ENCODE results near the gene BMF.
"Not testable (repeated sequence)": the region's sequence is repeated elsewhere in the genome, so short reads cannot be mapped to it uniquely, and the experiment has no call there.

BMF gene

GRCh38 chr15:40087068-40087810 lies 21.4 kb downstream of the BMF start:
- no peak for DNase-seq
- Histone ChIP-seq H3K4me1 (ENCODE audit: control insufficient read depth, insufficient read depth, low read length, poor library complexity, severe bottlenecking) (no peaks in the 10 kb centered on the region), H3K27me3 (replicated peaks; ENCODE audit: control insufficient read depth, insufficient read depth, low read length, poor library complexity, severe bottlenecking) (peaks cover 6% of the 10 kb centered on the region), H3K9me3 (ENCODE audit: control insufficient read depth, low read length) (no peaks in the 10 kb centered on the region), H3K36me3 (ENCODE audit: control insufficient read depth, insufficient read depth, low read length) (no peaks in the 10 kb centered on the region), H3K27ac (ENCODE audit: insufficient read depth, low read length, poor library complexity, severe bottlenecking) (no peak overlapping the region), H3K4me3 (ENCODE audit: insufficient read depth, low read depth, low read length, poor library complexity, severe bottlenecking) (no peak overlapping the region)

GRCh38 chr15:40085266-40085665 lies 23.4 kb downstream of the BMF start:
- DNase-seq, result no peak
- Histone ChIP-seq H3K4me1 (ENCODE audit: control insufficient read depth, insufficient read depth, low read length, poor library complexity, severe bottlenecking) (no peaks in the 10 kb centered on the region), H3K9me3 (ENCODE audit: control insufficient read depth, low read length) (no peaks in the 10 kb centered on the region), H3K27me3 (replicated peaks; ENCODE audit: control insufficient read depth, insufficient read depth, low read length, poor library complexity, severe bottlenecking) (peaks cover 6% of the 10 kb centered on the region), H3K4me3 (ENCODE audit: insufficient read depth, low read depth, low read length, poor library complexity, severe bottlenecking) (no peak overlapping the region), H3K36me3 (ENCODE audit: control insufficient read depth, insufficient read depth, low read length) (no peaks in the 10 kb centered on the region), H3K27ac (ENCODE audit: insufficient read depth, low read length, poor library complexity, severe bottlenecking) (no peak overlapping the region)

- no peaks in the 10 kb centered on the region for H3K9me3 ChIP-seq (ENCODE audit: control insufficient read depth, low read length)
- no peak overlapping the region for H3K27ac ChIP-seq (ENCODE audit: insufficient read depth, low read length, poor library complexity, severe bottlenecking)
- no peaks in the 10 kb centered on the region for H3K4me1 ChIP-seq (ENCODE audit: control insufficient read depth, insufficient read depth, low read length, poor library complexity, severe bottlenecking)
- H3K4me3 ChIP-seq (ENCODE audit: insufficient read depth, low read depth, low read length, poor library complexity, severe bottlenecking), result no peak overlapping the region
- H3K27me3 ChIP-seq (replicated peaks; ENCODE audit: control insufficient read depth, insufficient read depth, low read length, poor library complexity, severe bottlenecking), result peaks cover 6% of the 10 kb centered on the region
- H3K36me3 ChIP-seq (ENCODE audit: control insufficient read depth, insufficient read depth, low read length), result no peaks in the 10 kb centered on the region
- no peak for DNase-seq
These were observed 24.0 kb downstream of the BMF start for GRCh38 chr15:40084650-40085049.

GRCh38 chr15:40082195-40082883 lies 26.3 kb downstream of the BMF start:
- Histone ChIP-seq H3K9me3 (ENCODE audit: control insufficient read depth, low read length) (no peaks in the 10 kb centered on the region), H3K27me3 (replicated peaks; ENCODE audit: control insufficient read depth, insufficient read depth, low read length, poor library complexity, severe bottlenecking) (peaks cover 6% of the 10 kb centered on the region), H3K4me1 (ENCODE audit: control insufficient read depth, insufficient read depth, low read length, poor library complexity, severe bottlenecking) (no peaks in the 10 kb centered on the region), H3K36me3 (ENCODE audit: control insufficient read depth, insufficient read depth, low read length) (no peaks in the 10 kb centered on the region), H3K4me3 (ENCODE audit: insufficient read depth, low read depth, low read length, poor library complexity, severe bottlenecking) (no peak overlapping the region), H3K27ac (ENCODE audit: insufficient read depth, low read length, poor library complexity, severe bottlenecking) (no peak overlapping the region)
- no peak for DNase-seq

- H3K9me3 ChIP-seq (ENCODE audit: control insufficient read depth, low read length), result no peaks in the 10 kb centered on the region
- no peak overlapping the region for H3K27ac ChIP-seq (ENCODE audit: insufficient read depth, low read length, poor library complexity, severe bottlenecking)
- peaks cover 6% of the 10 kb centered on the region for H3K27me3 ChIP-seq (replicated peaks; ENCODE audit: control insufficient read depth, insufficient read depth, low read length, poor library complexity, severe bottlenecking)
- no peak for DNase-seq
- no peaks in the 10 kb centered on the region for H3K4me1 ChIP-seq (ENCODE audit: control insufficient read depth, insufficient read depth, low read length, poor library complexity, severe bottlenecking)
- H3K4me3 ChIP-seq (ENCODE audit: insufficient read depth, low read depth, low read length, poor library complexity, severe bottlenecking), result no peak overlapping the region
- no peaks in the 10 kb centered on the region for H3K36me3 ChIP-seq (ENCODE audit: control insufficient read depth, insufficient read depth, low read length)
These were observed 26.9 kb downstream of the BMF start for GRCh38 chr15:40081691-40082194.

- no peak for DNase-seq
- no peak overlapping the region for H3K4me3 ChIP-seq (ENCODE audit: insufficient read depth, low read depth, low read length, poor library complexity, severe bottlenecking)
- H3K27ac ChIP-seq (ENCODE audit: insufficient read depth, low read length, poor library complexity, severe bottlenecking), result no peak overlapping the region
- H3K4me1 ChIP-seq (ENCODE audit: control insufficient read depth, insufficient read depth, low read length, poor library complexity, severe bottlenecking), result no peaks in the 10 kb centered on the region
- H3K36me3 ChIP-seq (ENCODE audit: control insufficient read depth, insufficient read depth, low read length), result no peaks in the 10 kb centered on the region
- peaks cover 6% of the 10 kb centered on the region for H3K27me3 ChIP-seq (replicated peaks; ENCODE audit: control insufficient read depth, insufficient read depth, low read length, poor library complexity, severe bottlenecking)
- H3K9me3 ChIP-seq (ENCODE audit: control insufficient read depth, low read length), result no peaks in the 10 kb centered on the region
These were observed 27.8 kb downstream of the BMF start for GRCh38 chr15:40080847-40081246.

- H3K4me3 ChIP-seq (ENCODE audit: insufficient read depth, low read depth, low read length, poor library complexity, severe bottlenecking), result no peak overlapping the region
- no peaks in the 10 kb centered on the region for H3K36me3 ChIP-seq (ENCODE audit: control insufficient read depth, insufficient read depth, low read length)
- H3K9me3 ChIP-seq (ENCODE audit: control insufficient read depth, low read length), result no peaks in the 10 kb centered on the region
- H3K27ac ChIP-seq (ENCODE audit: insufficient read depth, low read length, poor library complexity, severe bottlenecking), result no peak overlapping the region
- H3K27me3 ChIP-seq (replicated peaks; ENCODE audit: control insufficient read depth, insufficient read depth, low read length, poor library complexity, severe bottlenecking), result peaks cover 6% of the 10 kb centered on the region
- no peaks in the 10 kb centered on the region for H3K4me1 ChIP-seq (ENCODE audit: control insufficient read depth, insufficient read depth, low read length, poor library complexity, severe bottlenecking)
- DNase-seq, result no peak
These were observed 28.6 kb downstream of the BMF start for GRCh38 chr15:40080104-40080503.

- no peak for DNase-seq
- Histone ChIP-seq H3K4me3 (ENCODE audit: insufficient read depth, low read depth, low read length, poor library complexity, severe bottlenecking) (no peak overlapping the region), H3K36me3 (ENCODE audit: control insufficient read depth, insufficient read depth, low read length) (no peaks in the 10 kb centered on the region), H3K4me1 (ENCODE audit: control insufficient read depth, insufficient read depth, low read length, poor library complexity, severe bottlenecking) (no peaks in the 10 kb centered on the region), H3K27me3 (replicated peaks; ENCODE audit: control insufficient read depth, insufficient read depth, low read length, poor library complexity, severe bottlenecking) (peaks cover 6% of the 10 kb centered on the region), H3K9me3 (ENCODE audit: control insufficient read depth, low read length) (no peaks in the 10 kb centered on the region), H3K27ac (ENCODE audit: insufficient read depth, low read length, poor library complexity, severe bottlenecking) (no peak overlapping the region)
These were observed 29.2 kb downstream of the BMF start for GRCh38 chr15:40079456-40079855.

GRCh38 chr15:40075298-40076044 lies 33.2 kb downstream of the BMF start:
- Histone ChIP-seq H3K27me3 (replicated peaks; ENCODE audit: control insufficient read depth, insufficient read depth, low read length, poor library complexity, severe bottlenecking) (no peaks in the 10 kb centered on the region), H3K4me3 (ENCODE audit: insufficient read depth, low read depth, low read length, poor library complexity, severe bottlenecking) (no peak overlapping the region), H3K27ac (ENCODE audit: insufficient read depth, low read length, poor library complexity, severe bottlenecking) (no peak overlapping the region), H3K9me3 (ENCODE audit: control insufficient read depth, low read length) (no peaks in the 10 kb centered on the region), H3K36me3 (ENCODE audit: control insufficient read depth, insufficient read depth, low read length) (no peaks in the 10 kb centered on the region), H3K4me1 (ENCODE audit: control insufficient read depth, insufficient read depth, low read length, poor library complexity, severe bottlenecking) (no peaks in the 10 kb centered on the region)
- DNase-seq, result no peak

GRCh38 chr15:40074656-40075055 lies 34.0 kb downstream of the BMF start:
- not testable (repeated sequence) for H3K27ac ChIP-seq (ENCODE audit: insufficient read depth, low read length, poor library complexity, severe bottlenecking)

More at GRCh38 chr15:40074656-40075055, 34.0 kb downstream of the BMF start:
- H3K4me3 ChIP-seq (ENCODE audit: insufficient read depth, low read depth, low read length, poor library complexity, severe bottlenecking); H3K9me3 ChIP-seq (ENCODE audit: control insufficient read depth, low read length); DNase-seq; H3K4me1 ChIP-seq (ENCODE audit: control insufficient read depth, insufficient read depth, low read length, poor library complexity, severe bottlenecking); H3K36me3 ChIP-seq (ENCODE audit: control insufficient read depth, insufficient read depth, low read length); H3K27me3 ChIP-seq (replicated peaks; ENCODE audit: control insufficient read depth, insufficient read depth, low read length, poor library complexity, severe bottlenecking): not testable (repeated sequence)

Data from effector memory CD4-positive, alpha-beta T cell (primary cell).